ENCODE data around the gene INSL3.
A peak's percentile ranks its signal among the peaks of the same experiment; 100 is the strongest.

The INSL3 gene

DNA sequence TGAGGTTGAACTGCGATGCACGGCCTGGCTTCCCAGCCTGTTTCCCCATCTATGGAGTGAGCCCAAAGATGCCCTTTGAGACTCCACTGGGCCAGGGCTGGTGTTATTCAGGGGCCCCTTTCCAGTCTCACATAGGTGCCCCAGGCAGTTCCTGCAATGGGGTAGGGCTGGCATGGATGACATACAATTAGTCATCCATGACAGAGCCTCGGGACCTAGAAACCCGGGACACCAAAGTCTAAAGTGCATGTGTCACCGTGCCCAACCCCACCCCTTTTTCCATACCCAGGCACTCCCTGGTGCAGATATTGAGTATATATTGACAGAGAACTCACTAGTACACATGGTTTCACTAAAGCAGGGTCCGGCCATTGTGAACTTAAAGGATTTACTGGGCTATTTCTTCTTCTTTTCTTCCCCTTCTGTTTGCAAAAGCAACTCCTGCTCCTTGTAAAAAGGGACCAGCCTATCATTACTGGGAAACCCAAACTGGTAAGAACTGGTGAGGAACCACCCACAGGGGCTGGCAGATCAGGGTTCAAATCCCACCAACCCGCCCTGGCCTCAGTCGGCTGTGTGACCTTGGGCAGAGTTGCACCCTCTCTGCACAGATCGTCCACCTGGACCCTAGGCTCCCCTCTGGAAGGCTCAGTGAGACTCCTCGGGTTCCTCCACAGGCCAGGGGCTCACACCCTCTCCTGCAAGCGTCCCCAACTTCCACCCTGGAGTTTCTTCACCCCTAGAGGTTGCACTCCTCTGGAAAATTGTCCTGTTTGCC, 23.7 kb downstream of the INSL3 start:
- TF ChIP-seq, protein P1, sequence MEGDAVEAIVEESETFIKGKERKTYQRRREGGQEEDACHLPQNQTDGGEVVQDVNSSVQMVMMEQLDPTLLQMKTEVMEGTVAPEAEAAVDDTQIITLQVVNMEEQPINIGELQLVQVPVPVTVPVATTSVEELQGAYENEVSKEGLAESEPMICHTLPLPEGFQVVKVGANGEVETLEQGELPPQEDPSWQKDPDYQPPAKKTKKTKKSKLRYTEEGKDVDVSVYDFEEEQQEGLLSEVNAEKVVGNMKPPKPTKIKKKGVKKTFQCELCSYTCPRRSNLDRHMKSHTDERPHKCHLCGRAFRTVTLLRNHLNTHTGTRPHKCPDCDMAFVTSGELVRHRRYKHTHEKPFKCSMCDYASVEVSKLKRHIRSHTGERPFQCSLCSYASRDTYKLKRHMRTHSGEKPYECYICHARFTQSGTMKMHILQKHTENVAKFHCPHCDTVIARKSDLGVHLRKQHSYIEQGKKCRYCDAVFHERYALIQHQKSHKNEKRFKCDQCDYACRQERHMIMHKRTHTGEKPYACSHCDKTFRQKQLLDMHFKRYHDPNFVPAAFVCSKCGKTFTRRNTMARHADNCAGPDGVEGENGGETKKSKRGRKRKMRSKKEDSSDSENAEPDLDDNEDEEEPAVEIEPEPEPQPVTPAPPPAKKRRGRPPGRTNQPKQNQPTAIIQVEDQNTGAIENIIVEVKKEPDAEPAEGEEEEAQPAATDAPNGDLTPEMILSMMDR (conservative IDR thresholded peaks at IDR 0.05; ENCODE audit: low read depth, low read length), result no peak
- DNase-seq (ENCODE audit: low read depth), result no peak
- no peak overlapping the region for H3K4me3 ChIP-seq (ENCODE audit: low read depth, low read length)

DNA sequence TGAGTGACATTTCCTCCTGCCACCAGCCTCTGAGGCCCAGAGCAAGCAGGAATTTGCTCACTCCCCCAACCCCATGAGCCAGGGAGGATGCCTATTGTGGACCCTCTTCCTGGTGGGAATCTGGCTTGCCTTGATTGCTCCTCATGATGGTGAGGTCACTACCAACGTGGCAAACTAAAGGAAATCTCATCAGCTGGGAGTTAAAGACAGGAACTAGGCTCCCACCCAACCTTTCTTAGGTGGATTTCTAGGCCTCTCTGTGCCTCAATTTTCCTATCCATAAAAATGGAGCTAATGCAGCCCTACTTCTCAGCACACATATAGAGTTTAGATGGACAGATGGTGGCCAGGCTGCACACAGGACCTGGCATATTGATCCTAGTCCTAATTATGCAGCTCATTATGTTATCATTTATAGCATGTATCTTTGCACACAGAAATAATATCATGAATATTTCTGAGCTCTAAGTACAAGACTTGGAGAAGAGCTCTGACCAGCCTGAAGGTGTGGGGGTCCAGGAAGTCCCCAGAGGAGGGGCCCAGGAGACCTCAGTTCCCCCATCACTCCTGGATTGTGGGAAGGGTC, 24.4 kb downstream of the INSL3 start:
- no peak overlapping the region for H3K4me3 ChIP-seq (ENCODE audit: low read depth, low read length)
- no peak for DNase-seq (ENCODE audit: low read depth)
- TF ChIP-seq, protein P1 (conservative IDR thresholded peaks at IDR 0.05; ENCODE audit: low read depth, low read length), result no peak

DNA sequence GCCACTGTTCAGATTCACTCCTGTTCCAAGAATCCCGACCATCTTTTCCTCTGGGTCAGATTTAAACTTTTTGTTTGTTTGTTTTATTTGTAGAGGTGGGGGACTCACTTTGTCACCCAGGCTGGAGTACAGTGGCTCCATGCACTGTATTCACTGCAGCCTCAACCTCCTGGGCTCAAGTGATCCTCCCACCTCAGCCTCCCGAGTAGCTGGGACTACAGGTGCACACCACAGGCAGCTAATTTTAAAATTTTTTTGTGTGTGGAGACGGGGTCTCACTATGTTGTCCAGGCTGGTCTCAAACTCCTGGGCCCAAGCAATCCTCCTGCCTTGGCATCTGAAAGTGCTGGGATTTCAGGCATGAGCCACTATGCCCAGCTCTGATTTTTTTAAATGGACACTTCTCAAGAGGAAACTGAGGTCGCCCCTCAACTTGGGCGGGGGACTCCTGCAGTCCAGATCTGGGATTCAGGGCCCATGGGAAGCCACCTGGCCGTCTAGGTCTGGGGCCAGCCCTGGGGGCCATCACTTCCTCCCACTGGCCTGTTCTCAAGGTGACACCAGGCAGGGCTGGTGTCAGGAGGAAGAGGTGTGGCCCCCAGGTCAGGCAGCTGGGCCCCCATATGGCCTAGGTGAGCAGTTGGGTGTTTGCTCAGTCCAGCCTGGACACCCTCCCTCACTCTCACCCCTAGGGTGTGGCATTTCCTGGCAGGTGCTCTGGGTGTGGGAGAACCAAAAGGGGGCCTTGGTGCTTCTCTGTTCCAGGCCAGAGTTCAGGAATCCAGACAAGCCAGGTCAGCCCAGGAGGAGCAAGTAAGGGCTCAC, 25.1 kb downstream of the INSL3 start:
- TF ChIP-seq, protein P1 (conservative IDR thresholded peaks at IDR 0.05; ENCODE audit: low read depth, low read length), result no peak
- DNase-seq (ENCODE audit: low read depth), result no peak
- no peak overlapping the region for H3K4me3 ChIP-seq (ENCODE audit: low read depth, low read length)

DNA sequence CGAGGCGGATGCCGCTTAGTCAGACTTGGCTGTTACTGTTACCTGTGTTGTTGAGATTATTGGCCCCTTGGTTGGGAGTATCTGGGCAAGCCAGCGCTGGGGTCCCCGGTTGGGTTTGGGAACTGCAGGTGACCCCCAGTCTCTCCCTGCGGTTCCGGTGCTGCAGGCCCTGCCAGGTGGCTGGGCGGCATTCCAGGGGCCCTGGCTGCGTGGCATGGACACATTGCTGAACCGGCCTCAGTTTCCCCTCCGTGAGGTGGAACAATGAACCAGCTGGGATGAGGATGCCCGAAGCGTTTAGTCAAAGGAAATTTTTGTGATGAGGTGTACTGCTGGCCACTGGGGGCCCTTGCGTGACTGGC, 25.8 kb downstream of the INSL3 start:
- TF ChIP-seq, protein P1 (conservative IDR thresholded peaks at IDR 0.05; ENCODE audit: low read depth, low read length), result no peak
- no peak overlapping the region for H3K4me3 ChIP-seq (ENCODE audit: low read depth, low read length)
- no peak for DNase-seq (ENCODE audit: low read depth)

DNA sequence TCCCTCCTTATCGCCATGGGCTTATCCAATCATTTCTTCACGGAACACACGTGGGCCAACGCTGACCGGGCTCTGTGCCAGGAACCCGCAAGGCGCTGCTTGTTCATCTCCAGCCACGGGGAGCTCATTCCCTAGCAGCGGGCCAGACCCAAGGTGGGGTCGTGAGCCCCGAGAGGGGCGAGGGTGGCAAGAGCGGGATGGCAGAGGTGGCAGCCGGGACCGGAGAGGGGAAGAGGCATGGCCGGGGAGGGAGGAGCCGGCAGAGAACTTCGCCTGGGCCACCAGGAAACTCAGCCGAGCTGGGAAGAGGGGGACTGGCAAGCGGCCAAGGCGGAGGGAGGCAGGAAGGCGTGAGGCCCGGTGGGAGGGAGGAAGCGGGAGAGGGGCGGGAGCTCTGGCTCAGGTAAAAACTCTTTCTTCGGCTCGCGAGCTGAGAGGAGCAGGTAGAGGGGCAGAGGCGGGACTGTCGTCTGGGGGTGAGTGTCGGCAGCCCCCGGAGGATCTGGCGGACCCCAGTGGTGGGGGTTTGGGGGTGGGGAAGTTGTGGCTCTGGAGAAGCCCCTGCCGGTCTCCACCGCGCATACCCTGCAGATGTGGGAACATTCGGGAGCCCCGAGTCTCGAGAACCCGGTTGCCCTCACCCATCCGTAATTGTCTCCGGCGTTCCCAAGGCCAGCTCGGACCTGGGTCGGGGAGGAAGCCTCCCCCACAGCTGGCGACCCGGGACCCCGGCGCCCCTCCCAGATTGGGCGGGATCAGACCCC, 26.4 kb downstream of the INSL3 start, which contains the start of gene B3GNT3:
Gene B3GNT3 (plus strand): TSS at position 408 of the 764 bp plus-strand sequence. CDS start 12,670 bp downstream, outside the sequence.
- DNase-seq (ENCODE audit: low read depth), result peak; percentile 9
- TF ChIP-seq, protein P1 (conservative IDR thresholded peaks at IDR 0.05; ENCODE audit: low read depth, low read length), result no peak
- H3K4me3 ChIP-seq (ENCODE audit: low read depth, low read length), result no peak within 1 kb of the TSS

DNA sequence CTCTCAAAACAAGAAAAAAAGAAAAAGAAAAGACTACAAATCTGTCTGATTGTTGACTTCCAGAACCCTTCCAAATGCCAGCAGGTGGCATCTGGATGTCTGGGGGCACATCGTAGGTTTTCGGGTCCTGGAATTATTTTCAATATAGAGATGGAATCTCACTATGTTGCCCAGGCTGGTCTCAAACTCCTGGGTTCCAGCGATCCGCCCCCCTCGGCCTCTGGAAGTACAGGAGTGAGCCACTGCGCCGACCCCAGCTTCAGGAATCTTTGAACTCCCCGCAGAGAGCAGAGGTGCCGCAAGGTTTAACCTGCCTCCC, 26.9 kb downstream of the INSL3 start:
- TF ChIP-seq, protein P1 (conservative IDR thresholded peaks at IDR 0.05; ENCODE audit: low read depth, low read length), result no peak
- DNase-seq (ENCODE audit: low read depth), result no peak
- no peak overlapping the region for H3K4me3 ChIP-seq (ENCODE audit: low read depth, low read length)

Measured in choroid plexus epithelial cell (primary cell).